ENCODE results near the gene MATR3. TPM values are rescaled to one million over a fixed set of nuclear protein-coding genes. Genes with fewer than 3 reads are reported as not detected.

MATR3 gene
- total RNA-seq, 1 experiment from 2014 or later, result 194 TPM

DNA sequence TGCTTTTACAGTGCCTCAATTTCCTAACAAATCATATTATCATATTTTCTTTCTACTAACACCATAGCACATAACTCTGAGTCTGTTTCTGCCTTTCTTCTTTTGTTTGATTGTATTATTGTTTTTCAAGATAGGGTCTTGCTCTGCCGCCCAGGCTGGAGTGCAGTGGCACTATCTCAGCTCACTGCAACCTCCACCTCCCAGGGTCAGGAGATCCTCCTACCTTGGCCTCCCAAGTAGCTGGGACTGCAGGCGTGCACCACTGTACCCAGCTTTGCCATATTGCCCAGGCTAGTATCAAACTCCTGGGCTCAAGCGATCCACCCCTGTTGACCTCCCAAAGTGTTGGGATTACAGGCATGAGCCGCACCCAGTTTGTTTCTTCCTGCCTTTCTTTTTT is 66.8 kb downstream of the MATR3 start:
- in situ Hi-C loops (cut with HindIII; ENCODE audit: low pct_unique_long_range_greater_than_20kb, low sequenced_read_pairs), result no loop called here
- H3K27ac ChIP-seq (ENCODE audit: low read length), result no peak overlapping the region
- ChIA-PET POLR2A (no interaction called here), CTCF (no interaction called here)
- H3K9me3 ChIP-seq (ENCODE audit: control insufficient read depth, insufficient read depth, low read depth, low read length), result no peaks in the 10 kb centered on the region
- intact Hi-C loops (cut with micrococcal nuclease; ENCODE audit: unreplicated experiment), result no loop called here
- TF ChIP-seq, protein P1, sequence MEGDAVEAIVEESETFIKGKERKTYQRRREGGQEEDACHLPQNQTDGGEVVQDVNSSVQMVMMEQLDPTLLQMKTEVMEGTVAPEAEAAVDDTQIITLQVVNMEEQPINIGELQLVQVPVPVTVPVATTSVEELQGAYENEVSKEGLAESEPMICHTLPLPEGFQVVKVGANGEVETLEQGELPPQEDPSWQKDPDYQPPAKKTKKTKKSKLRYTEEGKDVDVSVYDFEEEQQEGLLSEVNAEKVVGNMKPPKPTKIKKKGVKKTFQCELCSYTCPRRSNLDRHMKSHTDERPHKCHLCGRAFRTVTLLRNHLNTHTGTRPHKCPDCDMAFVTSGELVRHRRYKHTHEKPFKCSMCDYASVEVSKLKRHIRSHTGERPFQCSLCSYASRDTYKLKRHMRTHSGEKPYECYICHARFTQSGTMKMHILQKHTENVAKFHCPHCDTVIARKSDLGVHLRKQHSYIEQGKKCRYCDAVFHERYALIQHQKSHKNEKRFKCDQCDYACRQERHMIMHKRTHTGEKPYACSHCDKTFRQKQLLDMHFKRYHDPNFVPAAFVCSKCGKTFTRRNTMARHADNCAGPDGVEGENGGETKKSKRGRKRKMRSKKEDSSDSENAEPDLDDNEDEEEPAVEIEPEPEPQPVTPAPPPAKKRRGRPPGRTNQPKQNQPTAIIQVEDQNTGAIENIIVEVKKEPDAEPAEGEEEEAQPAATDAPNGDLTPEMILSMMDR (IDR thresholded peaks at IDR 0.05), result no peak
- TF ChIP-seq POLR2AphosphoS5 (IDR thresholded peaks at IDR 0.05; ENCODE audit: low read depth, low read length) (no peak), SIN3A (IDR thresholded peaks at IDR 0.05; ENCODE audit: borderline replicate concordance, insufficient read depth, low read depth, low read length) (no peak), TCF7L2 (IDR thresholded peaks at IDR 0.05; ENCODE audit: low read depth, low read length) (no peak)
- TF ChIP-seq, protein P2, sequence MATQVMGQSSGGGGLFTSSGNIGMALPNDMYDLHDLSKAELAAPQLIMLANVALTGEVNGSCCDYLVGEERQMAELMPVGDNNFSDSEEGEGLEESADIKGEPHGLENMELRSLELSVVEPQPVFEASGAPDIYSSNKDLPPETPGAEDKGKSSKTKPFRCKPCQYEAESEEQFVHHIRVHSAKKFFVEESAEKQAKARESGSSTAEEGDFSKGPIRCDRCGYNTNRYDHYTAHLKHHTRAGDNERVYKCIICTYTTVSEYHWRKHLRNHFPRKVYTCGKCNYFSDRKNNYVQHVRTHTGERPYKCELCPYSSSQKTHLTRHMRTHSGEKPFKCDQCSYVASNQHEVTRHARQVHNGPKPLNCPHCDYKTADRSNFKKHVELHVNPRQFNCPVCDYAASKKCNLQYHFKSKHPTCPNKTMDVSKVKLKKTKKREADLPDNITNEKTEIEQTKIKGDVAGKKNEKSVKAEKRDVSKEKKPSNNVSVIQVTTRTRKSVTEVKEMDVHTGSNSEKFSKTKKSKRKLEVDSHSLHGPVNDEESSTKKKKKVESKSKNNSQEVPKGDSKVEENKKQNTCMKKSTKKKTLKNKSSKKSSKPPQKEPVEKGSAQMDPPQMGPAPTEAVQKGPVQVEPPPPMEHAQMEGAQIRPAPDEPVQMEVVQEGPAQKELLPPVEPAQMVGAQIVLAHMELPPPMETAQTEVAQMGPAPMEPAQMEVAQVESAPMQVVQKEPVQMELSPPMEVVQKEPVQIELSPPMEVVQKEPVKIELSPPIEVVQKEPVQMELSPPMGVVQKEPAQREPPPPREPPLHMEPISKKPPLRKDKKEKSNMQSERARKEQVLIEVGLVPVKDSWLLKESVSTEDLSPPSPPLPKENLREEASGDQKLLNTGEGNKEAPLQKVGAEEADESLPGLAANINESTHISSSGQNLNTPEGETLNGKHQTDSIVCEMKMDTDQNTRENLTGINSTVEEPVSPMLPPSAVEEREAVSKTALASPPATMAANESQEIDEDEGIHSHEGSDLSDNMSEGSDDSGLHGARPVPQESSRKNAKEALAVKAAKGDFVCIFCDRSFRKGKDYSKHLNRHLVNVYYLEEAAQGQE (IDR thresholded peaks at IDR 0.05; ENCODE audit: insufficient read depth in 1 of 2, low read depth in 2 of 2, low read length in 1 of 2), result no peak
- no peak for DNase-seq (ENCODE audit: low read depth, low spot score)
- H3K27me3 ChIP-seq (ENCODE audit: control insufficient read depth, insufficient read depth, low read length), result no peaks in the 10 kb centered on the region
- H3K36me3 ChIP-seq (ENCODE audit: control insufficient read depth, insufficient read depth, low read length), result peaks cover 6% of the 10 kb centered on the region; the same call in 1 of the 2 replicates
- no peak for ATAC-seq
- no TSS peak for BruUV-seq (replicated peaks)
- H3K4me3 ChIP-seq (ENCODE audit: low read depth in 2 of 2, low read length in 2 of 2), result no peak overlapping the region
- no peaks in the 10 kb centered on the region for H3K4me1 ChIP-seq (ENCODE audit: control insufficient read depth, insufficient read depth, low read length)

DNA sequence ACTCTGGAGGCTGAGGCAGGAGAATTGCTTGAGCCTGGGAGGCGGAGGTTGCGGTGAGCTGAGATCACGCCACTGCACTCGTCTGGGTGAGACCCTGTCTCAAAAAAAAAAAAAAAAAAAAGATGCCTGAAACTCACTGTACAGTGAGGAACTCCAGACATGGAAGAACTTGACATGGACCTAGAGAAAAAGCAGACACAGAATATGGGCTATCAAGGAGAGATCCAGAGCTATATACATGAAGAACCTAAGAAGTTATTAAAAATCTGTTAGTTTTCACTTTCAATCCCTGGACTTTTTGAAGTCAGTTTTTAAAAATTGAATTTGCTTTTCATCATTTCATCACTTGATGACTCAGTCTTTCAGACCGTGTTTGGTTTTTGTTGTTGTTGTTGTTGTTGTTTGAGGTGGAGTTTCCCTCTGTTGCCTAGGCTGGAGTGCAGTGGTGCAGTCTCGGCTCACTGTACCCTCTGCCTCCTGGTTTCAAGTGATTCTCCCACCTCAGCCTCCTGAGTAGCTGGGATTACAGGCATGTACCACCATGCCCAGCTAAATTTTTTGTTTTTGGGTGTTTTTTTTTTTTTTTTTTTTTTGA is 68.4 kb downstream of the MATR3 start:
- DNase-seq (ENCODE audit: low read depth, low spot score) (no peak), ATAC-seq (no peak)
- H3K9me3 ChIP-seq (ENCODE audit: control insufficient read depth, insufficient read depth, low read depth, low read length), result no peaks in the 10 kb centered on the region
- no peak overlapping the region for H3K27ac ChIP-seq (ENCODE audit: low read length)
- intact Hi-C loops (cut with micrococcal nuclease; ENCODE audit: unreplicated experiment) (no loop called here), in situ Hi-C loops (cut with HindIII; ENCODE audit: low pct_unique_long_range_greater_than_20kb, low sequenced_read_pairs) (no loop called here)
- H3K27me3 ChIP-seq (ENCODE audit: control insufficient read depth, insufficient read depth, low read length), result no peaks in the 10 kb centered on the region
- no TSS peak for BruUV-seq (replicated peaks)
- TF ChIP-seq, protein P1 (IDR thresholded peaks at IDR 0.05), result no peak
- TF ChIP-seq, protein P2 (IDR thresholded peaks at IDR 0.05; ENCODE audit: insufficient read depth in 1 of 2, low read depth in 2 of 2, low read length in 1 of 2), result no peak
- no peak for TF ChIP-seq TCF7L2 (IDR thresholded peaks at IDR 0.05; ENCODE audit: low read depth, low read length)
- TF ChIP-seq POLR2AphosphoS5 (IDR thresholded peaks at IDR 0.05; ENCODE audit: low read depth, low read length), result no peak
- TF ChIP-seq SIN3A (IDR thresholded peaks at IDR 0.05; ENCODE audit: borderline replicate concordance, insufficient read depth, low read depth, low read length), result no peak
- H3K36me3 ChIP-seq (ENCODE audit: control insufficient read depth, insufficient read depth, low read length), result peaks cover 7% of the 10 kb centered on the region; the same call in 1 of the 2 replicates
- no peak overlapping the region for H3K4me3 ChIP-seq (ENCODE audit: low read depth in 2 of 2, low read length in 2 of 2)
- ChIA-PET CTCF (no interaction called here), POLR2A (interaction anchor here (0.7 kb wide), 1 partner anchor 534 kb away, joined by 7 read pairs; no protein-coding TSS in a partner anchor)
- H3K4me1 ChIP-seq (ENCODE audit: control insufficient read depth, insufficient read depth, low read length), result no peaks in the 10 kb centered on the region

Data from Panc1 (cell line).